Activated CD4-positive, alpha-beta T cell treated with anti-CD3 and anti-CD28 coated beads, Interleukin-10, Interleukin-2, amounts not matched to agents 100 ng/mL and 50 ng/mL, durations not matched to agents 16 hours and 8 hours (primary cell): ENCODE measurements around the gene LTB4R.

Experiments used
- DNase-seq: peaks from one replicate; pipeline ENCODE4 v3.0.0-alpha.2; 2020

LTB4R gene

GRCh38 chr14:24325041-24325530, 13.8 kb downstream of the LTB4R start:
- no peak for DNase-seq

DNA sequence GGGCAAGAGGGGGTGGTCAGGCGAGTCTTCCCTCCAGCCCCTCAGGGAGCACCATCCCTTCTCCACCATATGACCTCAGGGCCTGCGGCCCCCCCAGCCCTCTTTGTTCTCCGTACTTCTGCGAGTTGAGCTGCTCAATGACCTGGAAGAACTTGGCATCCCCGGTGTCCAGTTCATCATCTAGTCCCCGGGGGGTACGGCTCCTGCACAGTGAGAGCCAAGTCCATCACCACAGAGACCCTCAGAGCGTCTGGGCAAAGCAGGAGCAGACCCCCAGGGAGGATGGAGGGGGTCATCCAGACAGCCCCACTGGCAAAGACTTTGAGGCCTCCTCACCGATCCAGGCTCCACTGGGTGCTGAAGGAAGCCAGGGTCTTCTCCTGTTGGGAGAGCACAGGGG, 14.7 kb downstream of the LTB4R start:
- DNase-seq = no peak

DNA sequence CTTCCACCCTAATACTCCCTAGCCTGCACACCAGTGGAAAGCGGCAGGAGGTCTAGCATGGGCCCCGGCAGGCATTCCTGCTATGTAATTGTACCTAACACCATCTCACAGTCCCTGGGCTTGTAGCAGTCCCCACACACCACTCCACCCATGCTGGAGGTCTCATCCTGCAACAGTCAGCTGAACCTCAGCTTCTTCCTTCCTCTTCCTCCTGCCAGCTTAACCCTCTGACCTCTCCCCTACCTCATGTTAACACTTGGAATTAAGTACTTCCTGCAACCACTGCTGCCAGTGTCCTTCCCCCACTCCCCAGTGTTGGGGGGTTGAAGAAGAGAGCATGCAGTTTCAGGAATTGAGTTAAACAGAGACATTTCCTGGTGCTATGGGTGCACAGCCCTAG, 16.0 kb downstream of the LTB4R start:
- DNase-seq = no peak

- DNase-seq = peak; percentile 37
Measured at GRCh38 chr14:24327914-24328313, 16.6 kb downstream of the LTB4R start.

DNA sequence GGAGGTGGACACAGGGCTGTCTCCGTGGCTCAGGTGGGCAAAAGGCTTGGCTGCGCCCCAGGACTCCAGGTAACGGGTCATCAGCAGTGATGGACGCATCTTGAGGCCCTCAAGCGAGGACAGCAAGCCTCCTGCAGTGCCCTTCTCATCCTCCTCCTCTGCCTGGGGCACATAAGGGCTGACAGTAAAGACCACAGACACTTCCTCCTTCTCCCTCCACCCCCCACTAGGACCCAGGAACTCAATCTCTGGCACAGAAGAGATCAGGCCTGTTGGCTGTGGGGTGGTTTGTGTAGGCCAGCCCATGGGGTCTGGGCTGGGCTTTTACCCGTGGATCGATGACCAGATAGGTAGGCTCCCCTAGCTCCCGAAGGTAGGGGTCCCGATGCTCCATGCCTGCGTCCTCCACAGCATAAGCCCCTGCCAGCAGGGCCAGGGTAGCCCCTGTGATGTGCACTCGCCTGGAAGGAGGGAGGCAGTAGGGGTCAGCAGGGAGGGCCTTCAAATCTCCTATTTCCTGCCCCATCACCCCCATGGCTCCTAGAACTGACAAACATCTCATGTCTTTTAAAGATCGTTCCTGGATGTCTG, 17.9 kb downstream of the LTB4R start:
- DNase-seq = no peak

DNA sequence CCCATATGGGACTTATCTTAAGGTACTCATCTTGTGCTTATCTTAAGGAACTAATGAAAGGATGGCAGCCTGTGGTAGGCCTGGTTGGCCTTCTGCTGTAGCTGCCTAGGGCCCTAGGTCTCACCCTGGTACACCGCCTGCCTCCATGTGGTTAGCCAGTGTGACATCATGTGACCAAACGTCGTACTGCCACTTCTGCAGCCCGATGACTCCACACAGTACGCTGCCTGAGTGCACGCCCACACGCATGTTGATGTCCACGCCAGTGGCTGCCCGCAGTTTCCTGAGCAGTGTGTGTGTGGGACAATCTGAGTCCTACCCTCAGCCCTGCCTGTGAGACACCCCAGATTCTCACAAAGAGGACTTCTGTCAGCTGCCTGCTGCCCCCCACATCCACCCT, 18.4 kb downstream of the LTB4R start:
- peak; percentile 84 for DNase-seq

DNA sequence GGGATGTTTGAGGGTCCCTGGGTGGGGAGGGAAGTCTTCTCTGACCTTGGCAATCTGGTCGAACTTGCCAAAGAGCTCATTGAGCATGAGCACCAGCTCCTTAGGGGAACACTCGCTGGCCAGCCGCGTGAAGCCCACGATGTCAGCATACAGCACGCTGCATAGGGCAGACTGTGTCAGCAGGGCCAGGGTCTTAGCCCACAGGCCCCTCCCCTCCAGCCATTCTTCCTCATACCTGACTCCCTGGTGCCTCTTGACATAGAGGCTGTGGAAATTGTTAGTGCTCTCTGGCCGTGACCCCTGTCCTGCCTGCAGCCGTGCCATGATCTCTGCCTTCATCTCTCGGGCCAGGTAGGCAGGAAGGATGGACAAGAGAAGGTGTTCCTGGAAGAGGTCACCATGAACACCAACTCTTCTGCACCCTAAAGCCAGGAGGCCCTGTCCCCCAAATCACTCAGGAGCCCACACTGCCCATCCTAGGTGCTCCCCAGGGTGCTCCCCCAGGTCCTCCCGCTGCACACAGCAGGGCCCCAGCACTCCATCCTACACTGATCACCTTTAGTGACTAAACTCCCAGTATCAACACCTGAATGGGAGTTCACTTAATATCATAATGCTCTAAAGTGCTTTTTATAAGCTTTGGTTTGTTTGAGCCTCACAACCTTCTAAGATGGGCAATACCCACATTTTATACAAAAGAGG, 19.8 kb downstream of the LTB4R start:
- DNase-seq = no peak

DNA sequence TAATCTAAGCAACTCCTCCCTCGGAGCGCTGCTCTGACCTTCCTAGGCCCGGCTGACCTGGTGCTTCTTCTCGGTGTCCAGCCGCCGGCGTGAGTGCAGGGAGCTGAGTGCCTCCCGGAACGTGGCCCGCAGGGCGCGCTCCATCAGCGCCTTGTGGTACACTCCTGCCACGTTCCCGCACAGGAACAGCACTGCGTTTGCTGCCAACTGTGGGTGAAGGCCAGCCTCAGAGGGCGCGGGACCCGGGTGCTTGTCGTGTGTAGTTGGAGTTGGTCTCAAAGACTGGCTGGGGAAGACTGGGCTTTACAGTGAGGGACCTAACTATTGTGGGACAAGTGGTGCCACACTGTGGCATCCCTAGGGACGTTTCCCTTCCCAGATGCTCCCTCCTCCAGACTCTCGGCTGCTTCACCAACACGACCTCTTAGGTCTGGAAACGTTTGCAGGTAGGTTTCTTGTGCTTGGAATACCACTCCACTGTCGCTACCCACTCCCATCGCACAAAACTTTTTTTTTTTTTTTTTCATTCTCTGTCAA, 20.5 kb downstream of the LTB4R start:
- no peak for DNase-seq

GRCh38 chr14:24332268-24332993, 21.1 kb downstream of the LTB4R start:
- peak; percentile 92 for DNase-seq

DNA sequence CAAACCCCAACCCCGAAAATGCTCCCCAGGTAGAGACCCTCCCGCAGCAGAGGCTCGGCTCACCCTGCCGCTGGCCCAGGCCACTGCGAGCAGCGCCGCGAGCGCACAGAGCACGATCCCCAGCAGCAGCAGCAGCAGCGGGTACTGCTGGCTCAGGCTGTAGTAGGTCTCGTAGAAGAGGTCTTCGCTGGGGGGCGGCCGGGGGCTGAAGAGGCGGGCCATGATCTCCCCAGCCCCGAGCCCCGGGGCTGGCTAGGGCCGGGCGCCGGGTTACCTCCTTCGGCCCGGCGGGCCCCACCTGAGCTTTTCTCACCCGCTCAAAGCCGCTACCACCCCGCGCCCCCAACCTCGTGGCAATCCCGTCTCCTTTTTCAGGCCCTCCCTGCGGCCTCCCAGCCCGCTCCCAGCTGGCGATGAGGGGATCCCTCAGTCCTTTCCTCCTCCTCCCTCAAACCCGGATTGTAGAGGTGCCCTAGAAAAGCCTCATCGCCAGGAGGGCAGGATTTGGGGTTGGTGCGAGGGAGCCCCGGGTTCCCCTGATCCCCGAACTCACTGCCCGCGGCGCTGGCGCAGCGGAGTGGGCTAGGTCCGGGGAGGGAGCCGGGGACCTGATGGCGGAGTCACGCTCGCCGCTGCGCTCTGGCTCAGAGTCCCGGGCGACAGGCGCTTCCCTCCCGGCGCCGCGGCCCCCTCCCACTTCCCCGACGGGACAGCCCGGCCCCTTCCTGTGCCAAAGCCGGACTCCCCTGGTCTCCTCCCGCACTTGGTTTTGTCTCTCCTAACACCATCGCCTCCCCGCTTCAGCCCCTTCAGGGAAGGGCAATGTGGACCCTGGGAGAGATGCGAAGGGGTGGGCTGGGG, 23.4 kb downstream of the LTB4R start, which contains the start of gene ADCY4:
Gene ADCY4 (minus strand): TSS at position 641 of the 861 bp plus-strand sequence. CDS start 419 bp downstream, at position 222.
- no peak for DNase-seq

GRCh38 chr14:24335461-24336171, 24.3 kb downstream of the LTB4R start:
- DNase-seq = no peak

DNA sequence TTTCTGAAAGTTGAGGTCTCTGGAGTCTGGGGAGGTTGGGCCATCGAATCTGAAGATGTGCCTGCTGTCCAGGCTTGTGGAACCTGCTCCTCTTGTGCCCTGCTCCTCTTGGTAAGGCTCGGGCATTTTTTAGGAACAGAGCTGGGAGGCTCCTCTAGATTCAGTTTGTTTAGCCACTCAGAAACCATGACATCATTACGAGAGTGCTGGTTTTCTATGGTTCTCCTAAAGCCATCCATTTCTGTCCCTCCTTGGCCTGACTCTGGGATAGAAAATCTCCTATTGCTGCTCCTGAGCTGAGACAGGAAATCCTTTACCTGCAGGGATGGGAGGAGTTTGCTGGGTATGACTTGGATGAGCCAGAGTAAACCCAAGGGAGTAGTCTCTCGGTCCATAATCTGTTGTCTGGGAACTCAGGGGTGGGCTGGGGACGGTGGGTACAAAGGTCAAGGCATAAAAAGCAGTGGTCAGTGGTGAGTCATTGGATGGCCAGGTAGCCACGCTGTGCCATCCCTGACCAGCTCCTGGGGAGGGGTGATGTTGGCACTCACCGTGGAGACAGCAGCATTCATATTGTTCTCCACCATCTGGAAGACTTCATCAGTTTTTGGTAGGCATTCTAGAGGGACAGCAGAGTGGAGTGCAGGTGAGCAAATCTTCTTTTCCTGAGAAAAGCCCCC, 26.0 kb downstream of the LTB4R start:
- DNase-seq = no peak

DNA sequence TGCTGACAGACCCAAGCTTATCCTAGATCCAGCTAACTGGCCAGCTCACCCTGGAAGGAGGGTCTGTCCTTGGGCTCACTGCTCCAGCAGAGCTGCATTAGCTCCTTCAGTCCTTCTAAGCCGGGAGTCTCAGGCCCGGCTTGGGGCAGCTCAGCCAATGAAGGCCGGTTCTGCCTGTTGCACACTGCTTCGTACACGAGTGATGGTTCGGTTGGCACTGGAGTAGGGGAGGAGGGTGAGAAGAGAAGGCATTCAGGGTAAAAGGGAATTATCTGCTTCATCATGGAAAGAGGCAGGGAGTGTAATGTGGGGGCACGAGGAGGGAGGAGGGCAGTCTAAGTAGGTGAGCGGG, 26.5 kb downstream of the LTB4R start:
- DNase-seq = no peak

DNA sequence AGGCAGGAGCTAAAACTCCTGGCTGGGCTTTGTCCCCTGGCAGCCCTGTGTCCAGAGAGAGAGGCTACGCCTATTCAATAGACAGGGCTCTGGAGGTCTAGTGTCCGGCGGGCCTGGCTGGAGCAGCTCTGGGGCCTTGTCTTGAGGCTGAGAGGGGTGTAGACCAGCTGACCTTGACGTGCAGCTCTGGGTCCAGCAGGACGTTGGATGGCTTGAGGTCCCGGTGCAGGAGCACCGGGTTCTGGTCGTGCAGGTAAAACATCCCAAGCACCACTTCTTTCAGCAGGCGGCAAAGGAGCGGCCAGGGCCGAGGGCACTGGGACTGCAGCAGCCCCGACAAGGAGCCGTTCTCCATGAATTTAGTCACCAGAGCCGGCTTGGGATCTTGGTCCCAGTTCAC, 27.5 kb downstream of the LTB4R start:
- DNase-seq = no peak

GRCh38 chr14:24339284-24340151, 28.2 kb downstream of the LTB4R start, which contains the start of gene RIPK3:
Gene RIPK3, minus strand, starts transcription at chr14:24339991. Its CDS starts 165 bp downstream, at chr14:24339826.
- peak; percentile 75 for DNase-seq

DNA sequence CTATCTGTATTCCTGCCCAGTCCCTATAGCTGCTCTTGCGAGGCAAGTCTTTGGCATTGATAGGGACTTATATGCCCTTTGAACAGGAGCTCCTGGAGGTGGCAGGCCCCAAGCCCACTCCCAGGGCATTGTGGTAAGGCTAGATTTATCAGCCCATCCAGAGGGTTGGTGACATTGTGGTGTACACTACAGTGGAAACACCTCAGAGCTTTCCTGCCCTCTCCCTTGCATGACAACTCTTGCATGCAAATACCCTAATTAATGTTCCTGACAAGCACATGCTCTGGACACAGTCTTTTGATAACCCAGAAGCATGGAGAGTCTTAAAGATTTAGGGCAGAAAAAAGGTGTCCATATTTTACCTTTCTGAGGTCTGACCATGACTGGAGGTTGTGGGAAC, 29.3 kb downstream of the LTB4R start:
- no peak for DNase-seq

DNA sequence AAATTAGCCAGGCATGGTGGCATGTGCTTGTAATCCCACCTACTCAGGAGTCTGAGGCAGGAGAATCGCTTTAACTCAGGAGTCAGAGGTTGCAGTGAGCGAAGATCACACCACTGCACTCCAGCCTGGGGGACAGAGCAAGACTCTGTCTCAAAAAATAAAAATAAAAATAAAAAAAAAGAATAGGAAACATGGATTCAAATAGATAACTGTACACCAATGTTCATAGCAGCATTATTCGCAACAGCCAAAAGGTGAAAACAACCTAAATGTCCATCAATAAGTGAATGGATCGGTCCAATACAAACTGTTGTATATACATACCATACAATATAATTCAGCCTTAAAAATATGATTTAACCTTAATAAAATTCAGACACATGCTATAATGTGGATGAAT, 31.6 kb downstream of the LTB4R start:
- no peak for DNase-seq

- no peak for DNase-seq
Measured at GRCh38 chr14:24343795-24344660, 32.7 kb downstream of the LTB4R start.

DNA sequence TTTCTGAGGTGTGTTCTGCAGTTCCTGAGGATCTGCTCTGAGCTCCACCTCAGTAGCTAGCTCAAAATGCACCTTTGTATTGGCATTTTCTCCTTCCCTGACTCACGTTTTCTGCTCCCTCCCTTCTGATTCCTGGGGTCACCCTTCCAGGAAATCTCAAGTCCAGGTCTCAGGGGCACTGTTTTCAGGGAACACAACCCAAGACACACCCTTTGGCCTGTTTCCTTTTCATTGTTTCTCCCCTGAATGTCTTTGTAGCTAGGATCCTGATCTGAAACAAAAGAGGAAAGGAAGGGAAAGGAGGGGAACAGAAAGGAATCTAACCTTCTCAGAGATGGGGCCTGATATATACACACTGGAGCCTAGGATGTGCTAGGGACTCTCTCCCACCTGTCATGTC, 35.8 kb downstream of the LTB4R start:
- DNase-seq = no peak
